ENCODE measurements around the gene CFAP61. TPM values are rescaled to one million over a fixed set of nuclear protein-coding genes. Genes with fewer than 3 reads are reported as not detected.

CFAP61 gene
- total and polyA plus RNA-seq, 9 of the 15 experiments (the other 6 are each of a cell fraction or from before 2014, with no cell fraction given): 0.11 TPM; not detected in 8

DNA sequence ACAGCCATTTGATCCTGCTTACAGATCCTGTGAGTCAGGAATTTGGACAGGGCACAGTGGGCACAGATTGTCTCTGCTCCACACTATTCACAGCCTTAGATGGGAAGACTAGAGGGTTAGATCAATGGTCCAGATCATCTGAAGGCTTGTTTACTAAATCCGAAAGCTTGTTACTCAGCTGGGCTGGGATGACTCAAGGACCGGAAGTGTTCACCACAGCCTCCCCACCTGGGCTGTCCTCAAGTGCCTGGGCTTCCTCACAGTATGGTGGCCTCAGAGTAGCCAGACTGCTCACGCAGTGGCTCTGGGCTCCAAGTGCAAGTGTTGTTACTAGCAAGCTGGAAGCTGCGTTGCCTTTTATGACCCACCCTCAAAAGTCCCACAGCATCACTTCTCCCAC, 240.1 kb downstream of the CFAP61 start:
- H3K4me3 ChIP-seq: no peak overlapping the region
- intact Hi-C loops (cut with micrococcal nuclease) (no loop called here), in situ Hi-C loops (cut with MboI) (no loop called here)
- FAIRE-seq (no peak), DNase-seq (ENCODE audit: extremely low read depth in 1 of 4, low spot score in 3 of 4) (no peak), ATAC-seq (no peak)
- H3K4me1 ChIP-seq (replicated peaks in 1 of 2; ENCODE audit: control insufficient read depth in 2 of 2, insufficient read depth in 2 of 2, low read length in 2 of 2): no peaks in the 10 kb centered on the region; a peak in 1 of 5 replicates
- H3K36me3 ChIP-seq (ENCODE audit: control insufficient read depth, insufficient read depth, low read length): no peaks in the 10 kb centered on the region
- H3K9me3 ChIP-seq (replicated peaks; ENCODE audit: control insufficient read depth, insufficient read depth, low read depth, low read length): no peaks in the 10 kb centered on the region
- ChIA-PET CTCF (ENCODE audit: low intra/inter-chr PET ratio) (no interaction called here), POLR2A (no interaction called here)
- no peak overlapping the region for H3K4me2 ChIP-seq (ENCODE audit: insufficient read depth, low read length)
- H3K27ac ChIP-seq (ENCODE audit: extremely low read depth, low read depth, low read length): no peak overlapping the region
- no peaks in the 10 kb centered on the region for H3K27me3 ChIP-seq (ENCODE audit: control insufficient read depth in 2 of 2, insufficient read depth in 2 of 2, low read length in 2 of 2)
- H3K9ac ChIP-seq (ENCODE audit: insufficient read depth in 1 of 2, low read depth in 2 of 2, low read length in 2 of 2): no peak overlapping the region
- no peak overlapping the region for H2AFZ ChIP-seq (ENCODE audit: low read depth, low read length)
- no peaks in the 10 kb centered on the region for H4K20me1 ChIP-seq (replicated peaks; ENCODE audit: control insufficient read depth, insufficient read depth, low read length)
- 0% methylated on average over 1 of the region's 4 CpGs for WGBS (ENCODE audit: insufficient coverage, low coverage, missing lambda C conversion rate)
- no peaks in the 10 kb centered on the region for H3K9me1 ChIP-seq (ENCODE audit: control insufficient read depth, insufficient read depth, low read length)
- TF ChIP-seq CEBPG (CRISPR knock-in tag; IDR thresholded peaks at IDR 0.05): no peak
- TF ChIP-seq CEBPG (tag; conservative IDR thresholded peaks at IDR 0.05 in 1 of 2, IDR thresholded peaks at IDR 0.05 in 1 of 2): no peak
- TF ChIP-seq FOXM1 (IDR thresholded peaks at IDR 0.05; ENCODE audit: low read depth): no peak
- no peak for TF ChIP-seq FOXM1 (CRISPR knock-in tag; IDR thresholded peaks at IDR 0.05; ENCODE audit: low read depth)
- TF ChIP-seq, protein P1, sequence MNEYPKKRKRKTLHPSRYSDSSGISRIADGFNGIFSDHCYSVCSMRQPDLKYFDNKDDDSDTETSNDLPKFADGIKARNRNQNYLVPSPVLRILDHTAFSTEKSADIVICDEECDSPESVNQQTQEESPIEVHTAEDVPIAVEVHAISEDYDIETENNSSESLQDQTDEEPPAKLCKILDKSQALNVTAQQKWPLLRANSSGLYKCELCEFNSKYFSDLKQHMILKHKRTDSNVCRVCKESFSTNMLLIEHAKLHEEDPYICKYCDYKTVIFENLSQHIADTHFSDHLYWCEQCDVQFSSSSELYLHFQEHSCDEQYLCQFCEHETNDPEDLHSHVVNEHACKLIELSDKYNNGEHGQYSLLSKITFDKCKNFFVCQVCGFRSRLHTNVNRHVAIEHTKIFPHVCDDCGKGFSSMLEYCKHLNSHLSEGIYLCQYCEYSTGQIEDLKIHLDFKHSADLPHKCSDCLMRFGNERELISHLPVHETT (CRISPR knock-in tag; conservative IDR thresholded peaks at IDR 0.05 in 1 of 2, IDR thresholded peaks at IDR 0.05 in 1 of 2): no peak
- no peak for TF ChIP-seq ZNF696 (CRISPR knock-in tag; conservative IDR thresholded peaks at IDR 0.05)
- TF ChIP-seq CCAR2 (IDR thresholded peaks at IDR 0.05; ENCODE audit: low read depth, low read length): no peak
- TF ChIP-seq MCM5 (IDR thresholded peaks at IDR 0.05; ENCODE audit: low read depth): no peak
- no peak for TF ChIP-seq DMBX1 (CRISPR knock-in tag; IDR thresholded peaks at IDR 0.05; ENCODE audit: borderline replicate concordance)
- TF ChIP-seq TOE1 (IDR thresholded peaks at IDR 0.05; ENCODE audit: borderline replicate concordance): no peak
- no peak for TF ChIP-seq TOE1 (CRISPR knock-in tag; IDR thresholded peaks at IDR 0.05; ENCODE audit: borderline replicate concordance, low read depth)
- TF ChIP-seq SLC30A9 (CRISPR knock-in tag; IDR thresholded peaks at IDR 0.05): no peak
- TF ChIP-seq ZNF121 (CRISPR knock-in tag; conservative IDR thresholded peaks at IDR 0.05): no peak
- TF ChIP-seq XRCC3 (IDR thresholded peaks at IDR 0.05): no peak
- TF ChIP-seq ZNF282 (CRISPR knock-in tag; IDR thresholded peaks at IDR 0.05): no peak
- TF ChIP-seq CBX1 (IDR thresholded peaks at IDR 0.05; ENCODE audit: low read depth): no peak
- TF ChIP-seq NCOA6 (IDR thresholded peaks at IDR 0.05): no peak
- no peak for TF ChIP-seq ESRRA (IDR thresholded peaks at IDR 0.05; ENCODE audit: borderline replicate concordance, low read depth)
- TF ChIP-seq NELFE (IDR thresholded peaks at IDR 0.05; ENCODE audit: insufficient read depth, insufficient read length): no peak
- TF ChIP-seq ZNF764 (CRISPR knock-in tag; IDR thresholded peaks at IDR 0.05; ENCODE audit: low read depth): no peak
- no TSS peak for BruUV-seq (replicated peaks)
- H3K79me2 ChIP-seq (ENCODE audit: control insufficient read depth, insufficient read depth, low read length): no peaks in the 10 kb centered on the region
